GM18873 (cell line): ENCODE results near the gene IPO13.

Source experiments
- ATAC-seq: cut with Tn5 transposase; IDR thresholded peaks from one replicate; pipeline ENCODE4 v1.9.1; 2021; ENCODE audit warnings: mild to moderate bottlenecking, moderate library complexity, moderate number of reproducible peaks; ENCODE audit not compliant: unreplicated experiment, low FRiP score

IPO13 gene

GRCh38 chr1:44000122-44000665 lies 53.4 kb downstream of the IPO13 start:
- ATAC-seq, result no peak

GRCh38 chr1:44002165-44002564 lies 55.4 kb downstream of the IPO13 start:
- ATAC-seq, result no peak

GRCh38 chr1:44002606-44003157 lies 55.9 kb downstream of the IPO13 start:
- ATAC-seq, result no peak

- no peak for ATAC-seq
Observed at GRCh38 chr1:44008259-44008658, 61.5 kb downstream of the IPO13 start.

GRCh38 chr1:44010935-44011471 lies 64.3 kb downstream of the IPO13 start:
- ATAC-seq, result no peak

GRCh38 chr1:44012404-44012803 lies 65.7 kb downstream of the IPO13 start:
- no peak for ATAC-seq

- no peak for ATAC-seq
Observed at GRCh38 chr1:44012941-44013609, 66.3 kb downstream of the IPO13 start.

GRCh38 chr1:44013949-44014348 lies 67.2 kb downstream of the IPO13 start:
- ATAC-seq, result no peak

GRCh38 chr1:44014365-44015104 lies 67.8 kb downstream of the IPO13 start:
- no peak for ATAC-seq

GRCh38 chr1:44015206-44015605 lies 68.5 kb downstream of the IPO13 start:
- no peak for ATAC-seq

- ATAC-seq, result no peak
Observed at GRCh38 chr1:44016041-44016889, 69.5 kb downstream of the IPO13 start.

- no peak for ATAC-seq
Observed at GRCh38 chr1:44016890-44017400, 70.2 kb downstream of the IPO13 start.
